22Rv1 (cell line): Measurements from ENCODE around the gene NUP205.

Experiments used
- ZFX ChIP-seq: fragments of 450-650 bp; IDR thresholded peaks from 2 replicates; pipeline ENCODE4 v1.6.1; 2017; ENCODE audit warnings: antibody characterized with exemption, borderline replicate concordance
- TF ChIP-seq, protein P1 (sequence below): fragments of 450-650 bp; IDR thresholded peaks from 2 replicates; pipeline ENCODE4 v1.5.1; 2017; ENCODE audit warnings: mild to moderate bottlenecking

DNA sequence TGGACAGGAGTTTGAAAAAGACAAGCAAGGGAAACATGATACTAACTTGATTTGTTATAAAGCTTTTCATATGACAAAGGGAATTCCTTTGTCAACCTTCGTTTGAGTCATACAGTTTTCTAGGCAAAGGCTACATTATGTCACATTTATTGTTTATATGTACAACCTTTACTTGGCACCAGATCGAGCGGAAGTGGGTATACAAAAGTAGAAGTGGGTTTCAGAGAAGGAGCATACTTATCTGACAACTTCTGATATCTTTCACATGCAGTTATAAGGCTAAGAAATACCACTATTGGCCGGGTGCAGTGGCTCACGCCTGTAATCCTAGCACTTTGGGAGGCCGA, 115.6 kb downstream of the NUP205 start:
- TF ChIP-seq, protein P1, sequence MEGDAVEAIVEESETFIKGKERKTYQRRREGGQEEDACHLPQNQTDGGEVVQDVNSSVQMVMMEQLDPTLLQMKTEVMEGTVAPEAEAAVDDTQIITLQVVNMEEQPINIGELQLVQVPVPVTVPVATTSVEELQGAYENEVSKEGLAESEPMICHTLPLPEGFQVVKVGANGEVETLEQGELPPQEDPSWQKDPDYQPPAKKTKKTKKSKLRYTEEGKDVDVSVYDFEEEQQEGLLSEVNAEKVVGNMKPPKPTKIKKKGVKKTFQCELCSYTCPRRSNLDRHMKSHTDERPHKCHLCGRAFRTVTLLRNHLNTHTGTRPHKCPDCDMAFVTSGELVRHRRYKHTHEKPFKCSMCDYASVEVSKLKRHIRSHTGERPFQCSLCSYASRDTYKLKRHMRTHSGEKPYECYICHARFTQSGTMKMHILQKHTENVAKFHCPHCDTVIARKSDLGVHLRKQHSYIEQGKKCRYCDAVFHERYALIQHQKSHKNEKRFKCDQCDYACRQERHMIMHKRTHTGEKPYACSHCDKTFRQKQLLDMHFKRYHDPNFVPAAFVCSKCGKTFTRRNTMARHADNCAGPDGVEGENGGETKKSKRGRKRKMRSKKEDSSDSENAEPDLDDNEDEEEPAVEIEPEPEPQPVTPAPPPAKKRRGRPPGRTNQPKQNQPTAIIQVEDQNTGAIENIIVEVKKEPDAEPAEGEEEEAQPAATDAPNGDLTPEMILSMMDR, result no peak
- no peak for TF ChIP-seq ZFX
